Measurements from ENCODE around the gene RRN3.
"Not testable (repeated sequence)": the region's sequence is repeated elsewhere in the genome, so short reads cannot be mapped to it uniquely, and the experiment has no call there.

The RRN3 gene

GRCh38 chr16:15049581-15050180 lies 44.4 kb downstream of the RRN3 start:
- no peak for DNase-seq

GRCh38 chr16:15046692-15047376 lies 47.2 kb downstream of the RRN3 start:
- no peak for DNase-seq

- not testable (repeated sequence) for DNase-seq
Observed at GRCh38 chr16:15045270-15045669, 48.8 kb downstream of the RRN3 start.

- no peak for DNase-seq
Observed at GRCh38 chr16:15044286-15044685, 49.8 kb downstream of the RRN3 start.

GRCh38 chr16:15043344-15043743 lies 50.7 kb downstream of the RRN3 start:
- no peak for DNase-seq

GRCh38 chr16:15041271-15042004 lies 52.6 kb downstream of the RRN3 start:
- peak; percentile 81 for DNase-seq

- no peak for DNase-seq
Observed at GRCh38 chr16:15038689-15039088, 55.4 kb downstream of the RRN3 start.

- DNase-seq: no peak
Observed at GRCh38 chr16:15037745-15038144, 56.3 kb downstream of the RRN3 start.

- DNase-seq: no peak
Observed at GRCh38 chr16:15037003-15037402, 57.1 kb downstream of the RRN3 start.

- no peak for DNase-seq
Observed at GRCh38 chr16:15035163-15035729, 58.8 kb downstream of the RRN3 start.

GRCh38 chr16:15034266-15035162 lies 59.6 kb downstream of the RRN3 start:
- no peak for DNase-seq

GRCh38 chr16:15033309-15033707 lies 60.8 kb downstream of the RRN3 start:
- no peak for DNase-seq

GRCh38 chr16:15032547-15033308 lies 61.3 kb downstream of the RRN3 start:
- DNase-seq: no peak

GRCh38 chr16:15031586-15031985 lies 62.5 kb downstream of the RRN3 start:
- DNase-seq: no peak

- no peak for DNase-seq
Observed at GRCh38 chr16:15031179-15031578, 62.9 kb downstream of the RRN3 start.

GRCh38 chr16:15029749-15030148 lies 64.3 kb downstream of the RRN3 start:
- DNase-seq: not testable (repeated sequence)

GRCh38 chr16:15028801-15029698 lies 65.0 kb downstream of the RRN3 start:
- DNase-seq: not testable (repeated sequence)

- DNase-seq: not testable (repeated sequence)
Observed at GRCh38 chr16:15028345-15028715, 65.7 kb downstream of the RRN3 start.

- not testable (repeated sequence) for DNase-seq
Observed at GRCh38 chr16:15027503-15028344, 66.3 kb downstream of the RRN3 start.

- DNase-seq: not testable (repeated sequence)
Observed at GRCh38 chr16:15027051-15027450, 67.0 kb downstream of the RRN3 start.
